Keratinocyte (primary cell): ENCODE results near the gene IRX4.

ENCODE experiments used
- EZH2 ChIP-seq: IDR thresholded peaks from one replicate; pipeline ENCODE4 v1.6.1; 2012; ENCODE audit warnings: inconsistent platforms, mild to moderate bottlenecking, low read length, moderate library complexity
- TF ChIP-seq, protein P1 (sequence below), 3 experiments: IDR thresholded peaks in 1 of 3; conservative IDR thresholded peaks in 1 of 3; optimal IDR thresholded peaks in 1 of 3; 2 replicates in 2 of 3; 3 replicates in 1 of 3; pipeline versions ENCODE3 to v1.5.1; 2011; ENCODE audit warnings: low read length in 3 of 3, mild to moderate bottlenecking in 3 of 3, moderate library complexity in 2 of 3, control low read depth in 1 of 3, inconsistent platforms in 1 of 3; ENCODE audit not compliant: insufficient read depth in 2 of 3; ENCODE audit errors: extremely low read depth in 1 of 3

DNA sequence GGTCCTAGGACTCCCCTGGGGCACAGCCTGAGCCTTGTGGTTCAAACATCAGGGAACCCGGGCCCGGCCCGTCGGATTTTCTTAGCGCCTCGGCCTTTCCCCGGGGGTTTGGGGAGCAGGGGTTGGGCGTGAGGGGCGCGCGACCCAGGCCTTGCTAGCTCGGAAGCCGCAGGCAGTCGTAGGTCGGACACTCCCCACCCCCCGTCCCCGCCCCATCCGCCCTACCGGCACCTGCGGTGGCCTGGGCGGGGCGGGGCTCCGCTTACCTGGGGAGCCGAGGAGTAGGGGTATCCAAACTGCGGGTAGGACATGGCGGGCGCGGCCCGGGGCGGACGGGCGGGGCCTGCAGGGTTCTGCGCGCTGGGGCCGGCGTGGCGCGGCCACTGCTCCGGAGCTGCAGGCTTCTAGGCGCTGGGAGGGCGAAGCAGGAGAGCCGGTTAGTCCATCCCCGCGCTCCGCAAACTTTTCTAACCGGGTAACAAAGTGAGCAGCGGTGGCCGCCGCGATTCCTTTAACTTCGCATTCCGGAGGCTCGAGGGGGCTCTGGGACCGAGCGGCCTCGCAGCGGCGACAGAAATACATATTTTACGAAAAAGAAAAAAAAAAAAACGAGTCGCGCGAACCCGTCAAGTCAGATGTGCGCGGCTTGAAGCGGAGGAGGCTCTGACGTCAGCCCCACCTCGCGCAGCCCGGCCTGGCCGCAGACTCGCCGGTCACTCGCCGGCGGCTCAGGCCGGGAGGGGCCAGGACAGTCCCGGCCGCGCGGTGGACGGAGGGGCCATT lies at the start of gene IRX4:
- no peak for TF ChIP-seq EZH2
- TF ChIP-seq, protein P1, sequence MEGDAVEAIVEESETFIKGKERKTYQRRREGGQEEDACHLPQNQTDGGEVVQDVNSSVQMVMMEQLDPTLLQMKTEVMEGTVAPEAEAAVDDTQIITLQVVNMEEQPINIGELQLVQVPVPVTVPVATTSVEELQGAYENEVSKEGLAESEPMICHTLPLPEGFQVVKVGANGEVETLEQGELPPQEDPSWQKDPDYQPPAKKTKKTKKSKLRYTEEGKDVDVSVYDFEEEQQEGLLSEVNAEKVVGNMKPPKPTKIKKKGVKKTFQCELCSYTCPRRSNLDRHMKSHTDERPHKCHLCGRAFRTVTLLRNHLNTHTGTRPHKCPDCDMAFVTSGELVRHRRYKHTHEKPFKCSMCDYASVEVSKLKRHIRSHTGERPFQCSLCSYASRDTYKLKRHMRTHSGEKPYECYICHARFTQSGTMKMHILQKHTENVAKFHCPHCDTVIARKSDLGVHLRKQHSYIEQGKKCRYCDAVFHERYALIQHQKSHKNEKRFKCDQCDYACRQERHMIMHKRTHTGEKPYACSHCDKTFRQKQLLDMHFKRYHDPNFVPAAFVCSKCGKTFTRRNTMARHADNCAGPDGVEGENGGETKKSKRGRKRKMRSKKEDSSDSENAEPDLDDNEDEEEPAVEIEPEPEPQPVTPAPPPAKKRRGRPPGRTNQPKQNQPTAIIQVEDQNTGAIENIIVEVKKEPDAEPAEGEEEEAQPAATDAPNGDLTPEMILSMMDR (optimal IDR thresholded peaks at IDR 0.05 in 1 of 3, IDR thresholded peaks at IDR 0.05 in 1 of 3, conservative IDR thresholded peaks at IDR 0.05 in 1 of 3; ENCODE audit: extremely low read depth in 1 of 3, insufficient read depth in 2 of 3, low read length in 3 of 3) = no peak
